Measurements from ENCODE around the gene FAM174C.

The FAM174C gene

GRCh38 chr19:1286487-1287353 lies 11.4 kb downstream of the FAM174C start:
- DNase-seq (ENCODE audit: low spot score): no peak

GRCh38 chr19:1287354-1288225 lies 12.3 kb downstream of the FAM174C start:
- no peak for DNase-seq (ENCODE audit: low spot score)

GRCh38 chr19:1288226-1288612 lies 12.9 kb downstream of the FAM174C start:
- DNase-seq (ENCODE audit: low spot score): no peak

- no peak for DNase-seq (ENCODE audit: low spot score)
Observed at GRCh38 chr19:1288833-1289685, 13.7 kb downstream of the FAM174C start.

- DNase-seq (ENCODE audit: low spot score): no peak
Observed at GRCh38 chr19:1289686-1290025, 14.3 kb downstream of the FAM174C start.

- no peak for DNase-seq (ENCODE audit: low spot score)
Observed at GRCh38 chr19:1290196-1290702, 14.9 kb downstream of the FAM174C start.

GRCh38 chr19:1290703-1291651 lies 15.6 kb downstream of the FAM174C start:
- no peak for DNase-seq (ENCODE audit: low spot score)

- no peak for DNase-seq (ENCODE audit: low spot score)
Observed at GRCh38 chr19:1291761-1292418, 16.6 kb downstream of the FAM174C start.

- no peak for DNase-seq (ENCODE audit: low spot score)
Observed at GRCh38 chr19:1292419-1293151, 17.3 kb downstream of the FAM174C start.

- no peak for DNase-seq (ENCODE audit: low spot score)
Observed at GRCh38 chr19:1293782-1294604, 18.7 kb downstream of the FAM174C start.

GRCh38 chr19:1294688-1295087 lies 19.4 kb downstream of the FAM174C start:
- DNase-seq (ENCODE audit: low spot score): no peak

- no peak for DNase-seq (ENCODE audit: low spot score)
Observed at GRCh38 chr19:1295169-1296012, 20.1 kb downstream of the FAM174C start.

- DNase-seq (ENCODE audit: low spot score): no peak
Observed at GRCh38 chr19:1296078-1296477, 20.7 kb downstream of the FAM174C start.

GRCh38 chr19:1296575-1297271 lies 21.4 kb downstream of the FAM174C start:
- no peak for DNase-seq (ENCODE audit: low spot score)

GRCh38 chr19:1298235-1298634 lies 22.9 kb downstream of the FAM174C start:
- DNase-seq (ENCODE audit: low spot score): no peak

GRCh38 chr19:1299801-1300200 lies 24.5 kb downstream of the FAM174C start:
- DNase-seq (ENCODE audit: low spot score): no peak

All from Ammon's horn (tissue), 1 donor.